Kidney (tissue), 14 donors: Measurements from ENCODE around the gene SDK1. TPM values are rescaled to one million over a fixed set of nuclear protein-coding genes. Genes with fewer than 3 reads are reported as not detected.
A peak's percentile ranks its signal among the peaks of the same experiment; 100 is the strongest.

Experiments
- DNase-seq, 5 donors: peaks; one replicate each; pipeline ENCODE4 v3.0.0-alpha.2; 2013 to 2020
- FAIRE-seq: peaks from 2 replicates; lab custom pipeline; 2012; peaks lifted over from hg19 to GRCh38; lab: Jason Lieb, UNC
- H3K27ac ChIP-seq, 2 donors: one replicate each; pipeline ENCODE4 v1.7.0; 2013; ENCODE audit warnings: low read depth in 2 of 2, low read length in 2 of 2, inconsistent platforms in 1 of 2
- H3K27me3 ChIP-seq: one replicate; pipeline ENCODE4 v1.7.1; 2013; ENCODE audit warnings: low read length, inconsistent platforms; ENCODE audit not compliant: control insufficient read depth, insufficient read depth
- H3K36me3 ChIP-seq, 3 donors: one replicate each; pipeline versions ENCODE4 v1.7.0 to v1.7.1; 2013; ENCODE audit warnings: low read length in 3 of 3, control low read depth in 1 of 3, inconsistent platforms in 1 of 3; ENCODE audit not compliant: insufficient read depth in 3 of 3, control insufficient read depth in 2 of 3
- H3K4me1 ChIP-seq, 3 donors: one replicate each; pipeline versions ENCODE4 v1.7.0 to v1.7.1; 2013; ENCODE audit warnings: low read length in 3 of 3, inconsistent platforms in 1 of 3, low read depth in 1 of 3; ENCODE audit not compliant: control insufficient read depth in 2 of 3, insufficient read depth in 2 of 3
- H3K4me3 ChIP-seq, 3 donors: one replicate each; pipeline versions ENCODE4 v1.7.0 to v1.8.1; 2013; ENCODE audit warnings: low read length in 3 of 3, control low read depth in 1 of 3, inconsistent platforms in 1 of 3
- H3K9ac ChIP-seq, 3 donors: one replicate each; pipeline versions ENCODE4 v1.7.0 to v1.7.1; 2013; ENCODE audit warnings: low read length in 3 of 3, control low read depth in 1 of 3, inconsistent platforms in 1 of 3
- H3K9me3 ChIP-seq, 3 donors: one replicate each; pipeline versions ENCODE4 v1.7.0 to v1.7.1; 2013; ENCODE audit warnings: low read length in 3 of 3, control low read depth in 1 of 3, inconsistent platforms in 1 of 3; ENCODE audit not compliant: control insufficient read depth in 2 of 3, insufficient read depth in 1 of 3
- intact Hi-C: fragments of 100-400 bp; cut with DNase I; formaldehyde crosslinking; loops from one replicate; pipeline ENCODE4 v1.11.1; 2022
- polyA plus RNA-seq: library from polyadenylated mRNA; stranded (reverse); fragments of 350-450 nt; fragmentation: Illumina TruSeq; extraction: RNeasy Lipid Tissue Mini Kit (QIAGEN cat#74804); gene quantifications from one replicate; pipeline ENCODE4 v1.2.3, GENCODE V29; 2014; ENCODE audit warnings: low read depth, low replicate concordance; ENCODE audit not compliant: insufficient read depth
- total RNA-seq: library from RNA; stranded (reverse); fragmentation: NEBNext Ultra II Directional; extraction: Animal tissue kit (Norgen Biotek cat#: 25700); gene quantifications from one replicate; pipeline ENCODE4 v1.2.1, GENCODE V29; 2021
- TF ChIP-seq, protein P1 (sequence below): IDR thresholded peaks from 3 replicates; pipeline ENCODE4 v1.5.1; 2012; ENCODE audit warnings: mild to moderate bottlenecking, moderate library complexity, borderline replicate concordance; ENCODE audit not compliant: insufficient read depth; ENCODE audit errors: extremely low read depth
- donor health status: control.
- donor health status: control.
- donor health status: control.
- donor health status: control.
- donor health status: control.
- donor health status: DM: yes; HTN: yes; CAD: no.
- donor health status: Normal renal cell carcinoma (clear cell type).

The SDK1 gene
- total and polyA plus RNA-seq, 2 donors from 2014 or later: 2.0 to 38.3 TPM

DNA sequence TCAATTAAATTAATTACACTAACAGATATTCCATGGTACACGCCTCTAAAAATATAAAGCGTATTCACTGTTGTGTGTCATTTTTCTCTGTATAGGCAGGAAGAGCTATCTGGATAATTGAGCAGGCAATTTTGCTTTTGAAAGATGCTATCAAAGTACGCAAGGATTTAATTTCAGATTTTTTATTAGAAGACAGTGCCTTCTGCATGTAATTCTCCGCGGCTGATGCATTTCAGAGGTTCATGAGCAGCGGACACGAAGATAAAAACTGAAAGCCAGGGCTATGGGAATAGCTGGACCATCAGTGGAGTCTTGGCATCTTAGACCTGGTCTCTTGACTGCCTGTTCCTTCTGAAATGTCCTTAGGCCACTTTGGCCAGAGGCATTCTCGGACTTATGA, 35.7 kb upstream of the SDK1 start:
- Histone ChIP-seq H3K9me3 (no peaks in the 10 kb centered on the region), H3K36me3 (no peaks in the 10 kb centered on the region), H3K27ac (no peak overlapping the region), H3K4me3 (no peak overlapping the region), H3K4me1 (no peaks in the 10 kb centered on the region), H3K27me3 (no peaks in the 10 kb centered on the region), H3K9ac (no peak overlapping the region)
- TF ChIP-seq, protein P1, sequence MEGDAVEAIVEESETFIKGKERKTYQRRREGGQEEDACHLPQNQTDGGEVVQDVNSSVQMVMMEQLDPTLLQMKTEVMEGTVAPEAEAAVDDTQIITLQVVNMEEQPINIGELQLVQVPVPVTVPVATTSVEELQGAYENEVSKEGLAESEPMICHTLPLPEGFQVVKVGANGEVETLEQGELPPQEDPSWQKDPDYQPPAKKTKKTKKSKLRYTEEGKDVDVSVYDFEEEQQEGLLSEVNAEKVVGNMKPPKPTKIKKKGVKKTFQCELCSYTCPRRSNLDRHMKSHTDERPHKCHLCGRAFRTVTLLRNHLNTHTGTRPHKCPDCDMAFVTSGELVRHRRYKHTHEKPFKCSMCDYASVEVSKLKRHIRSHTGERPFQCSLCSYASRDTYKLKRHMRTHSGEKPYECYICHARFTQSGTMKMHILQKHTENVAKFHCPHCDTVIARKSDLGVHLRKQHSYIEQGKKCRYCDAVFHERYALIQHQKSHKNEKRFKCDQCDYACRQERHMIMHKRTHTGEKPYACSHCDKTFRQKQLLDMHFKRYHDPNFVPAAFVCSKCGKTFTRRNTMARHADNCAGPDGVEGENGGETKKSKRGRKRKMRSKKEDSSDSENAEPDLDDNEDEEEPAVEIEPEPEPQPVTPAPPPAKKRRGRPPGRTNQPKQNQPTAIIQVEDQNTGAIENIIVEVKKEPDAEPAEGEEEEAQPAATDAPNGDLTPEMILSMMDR: no peak
- intact Hi-C loops: no loop called here
- FAIRE-seq (no peak), DNase-seq (no peak)

DNA sequence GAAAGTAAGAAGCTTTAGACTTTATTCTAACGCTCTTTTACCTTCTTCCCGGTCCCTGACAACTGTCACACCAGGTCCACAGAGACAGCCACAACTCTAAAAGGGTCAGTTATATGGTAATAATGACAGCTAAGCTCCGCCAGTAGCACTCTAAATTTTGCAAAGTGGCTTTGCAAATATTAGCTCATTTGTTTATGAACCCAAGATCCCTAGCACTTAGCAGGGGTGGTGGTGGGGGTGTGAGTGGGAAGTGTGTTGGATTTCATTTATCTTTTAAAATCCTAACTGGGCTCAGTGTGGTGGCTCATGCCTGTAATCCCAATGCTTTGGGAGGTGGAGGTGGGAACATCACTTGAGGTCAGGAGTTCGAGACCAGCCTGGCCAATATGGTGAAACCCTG, 34.8 kb upstream of the SDK1 start:
- FAIRE-seq: no peak
- Histone ChIP-seq H3K36me3 (no peaks in the 10 kb centered on the region), H3K27me3 (no peaks in the 10 kb centered on the region), H3K9me3 (no peaks in the 10 kb centered on the region), H3K4me1 (no peaks in the 10 kb centered on the region), H3K9ac (no peak overlapping the region), H3K27ac (no peak overlapping the region), H3K4me3 (no peak overlapping the region)
- no peak for DNase-seq
- intact Hi-C loops: no loop called here
- TF ChIP-seq, protein P1: no peak

DNA sequence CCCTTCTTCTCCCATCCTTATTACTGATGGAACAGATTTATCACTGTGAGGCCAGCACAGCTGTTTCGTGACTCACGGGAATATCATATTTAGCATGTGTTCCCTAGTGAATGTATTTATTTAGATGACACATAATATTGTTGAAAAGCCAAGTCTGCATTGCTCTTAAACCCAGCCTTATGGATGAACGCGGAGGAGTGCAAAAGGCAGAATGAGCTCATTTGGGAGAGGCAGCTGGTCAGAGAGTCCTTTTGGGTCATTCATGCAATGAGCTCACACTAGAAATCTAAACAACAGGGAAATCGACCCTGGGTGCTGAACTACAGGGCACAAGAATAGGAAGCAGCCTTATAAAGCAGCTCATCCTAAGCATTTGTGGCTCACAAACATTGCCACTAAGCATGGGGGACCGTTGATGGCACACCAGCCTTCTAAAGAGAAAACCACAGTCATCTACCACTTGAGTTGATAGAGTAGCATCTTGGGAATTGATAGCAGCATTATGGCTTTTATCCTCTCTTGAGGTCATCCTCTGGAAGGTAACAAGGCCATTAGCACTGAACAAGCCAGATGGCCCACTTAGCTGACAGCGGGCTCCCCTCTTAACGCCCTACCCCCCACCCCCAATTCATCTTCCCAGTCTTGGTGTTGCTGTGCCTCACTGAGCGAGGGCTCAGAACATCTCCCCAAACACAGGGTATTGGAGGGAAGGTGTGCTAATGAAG, 32.9 kb upstream of the SDK1 start:
- H3K9ac ChIP-seq: no peak overlapping the region
- no peaks in the 10 kb centered on the region for H3K9me3 ChIP-seq
- intact Hi-C loops: no loop called here
- no peak overlapping the region for H3K27ac ChIP-seq
- DNase-seq (peak in 2 of 5 donors; percentile 24 to 69), FAIRE-seq (no peak)
- no peaks in the 10 kb centered on the region for H3K27me3 ChIP-seq
- TF ChIP-seq, protein P1: no peak
- H3K4me1 ChIP-seq: no peaks in the 10 kb centered on the region
- H3K4me3 ChIP-seq: no peak overlapping the region
- no peaks in the 10 kb centered on the region for H3K36me3 ChIP-seq
